ENCODE results near the gene RAB3D.
"Not testable (repeated sequence)": the region's sequence is repeated elsewhere in the genome, so short reads cannot be mapped to it uniquely, and the experiment has no call there.

Gene RAB3D

DNA sequence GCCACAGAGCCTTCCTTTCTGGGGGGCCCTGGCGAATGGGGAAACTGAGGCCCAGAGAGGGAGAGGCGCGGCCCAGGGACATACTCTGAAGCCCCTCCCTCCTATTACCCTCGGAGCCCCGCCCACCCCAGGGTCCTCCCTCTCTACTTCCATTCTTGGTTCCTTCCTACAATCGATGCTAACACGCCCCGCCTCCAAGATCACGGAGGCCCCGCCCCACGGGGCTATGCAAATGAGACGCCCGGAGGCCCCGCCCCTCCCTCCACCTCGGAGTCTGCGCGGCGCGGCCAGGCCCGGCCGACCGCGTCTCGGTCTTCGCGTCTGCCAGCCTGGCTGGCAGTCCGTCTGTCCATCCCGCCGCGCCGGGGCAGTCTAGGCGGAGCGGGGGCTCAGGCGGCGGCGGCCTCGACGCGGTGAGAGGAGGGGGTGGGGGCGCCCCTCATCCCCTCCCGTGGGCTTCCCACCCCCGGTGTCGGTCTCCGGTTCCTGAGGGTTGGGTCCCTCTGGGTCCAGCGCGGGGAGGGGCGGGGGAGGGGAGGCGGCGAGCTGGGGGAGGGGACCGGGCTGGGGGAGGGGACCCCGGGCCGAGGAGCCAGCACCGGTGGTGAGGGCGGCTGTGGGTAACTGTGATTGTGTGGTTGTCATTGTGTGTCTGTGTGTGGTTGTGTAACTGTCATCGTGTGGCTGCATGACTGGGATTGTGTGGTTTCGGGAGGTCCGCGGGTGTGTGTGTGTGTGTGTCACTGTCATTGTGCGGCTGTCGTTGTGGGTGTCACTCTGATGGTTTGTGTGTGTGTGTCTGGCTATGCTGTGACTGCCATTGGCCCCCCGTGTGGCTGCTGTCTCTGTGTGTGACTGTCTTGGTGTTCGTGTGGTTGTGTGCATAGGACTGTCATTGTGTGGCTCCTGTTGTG is 16.0 kb upstream of the RAB3D start, which contains the start of gene PLPPR2:
Gene PLPPR2 (plus strand): TSS at position 273 of the 914 bp plus-strand sequence. CDS start 2,242 bp downstream, outside the sequence.
- peak within 1 kb of the TSS; percentile 49 for H3K4me3 ChIP-seq (ENCODE audit: insufficient read depth, low read depth, low read length, poor library complexity, severe bottlenecking)
- no peaks in the 10 kb centered on the region for H3K36me3 ChIP-seq (ENCODE audit: control insufficient read depth, insufficient read depth, low read length)
- H3K27ac ChIP-seq (ENCODE audit: insufficient read depth, low read length, poor library complexity, severe bottlenecking): no peak within 1 kb of the TSS
- peak; percentile 72 to 81 (median 81) for DNase-seq
- peaks cover 6% of the 10 kb centered on the region for H3K4me1 ChIP-seq (ENCODE audit: control insufficient read depth, insufficient read depth, low read length, poor library complexity, severe bottlenecking)
- no peaks in the 10 kb centered on the region for H3K9me3 ChIP-seq (ENCODE audit: control insufficient read depth, low read length)
- no peaks in the 10 kb centered on the region for H3K27me3 ChIP-seq (replicated peaks; ENCODE audit: control insufficient read depth, insufficient read depth, low read length, poor library complexity, severe bottlenecking)

DNA sequence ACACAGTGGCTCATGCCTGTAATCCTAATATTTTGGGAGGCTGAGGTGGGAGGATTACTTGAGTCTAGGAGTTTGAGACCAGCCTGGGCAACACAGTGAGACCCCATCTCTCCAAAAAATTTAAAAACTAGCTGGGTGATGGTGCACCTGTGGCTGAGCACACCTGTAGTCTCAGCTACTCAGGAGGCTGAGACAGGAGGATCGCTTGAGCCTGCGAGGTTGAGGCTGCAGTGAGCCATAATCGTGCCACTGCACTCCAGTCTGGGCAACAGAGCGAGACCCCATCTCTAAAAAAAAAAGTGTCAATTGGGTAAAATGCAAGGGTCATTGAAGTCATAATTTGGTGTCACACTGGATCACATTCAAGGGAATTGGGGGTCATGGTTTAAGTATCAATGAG is 14.6 kb upstream of the RAB3D start:
- not testable (repeated sequence) for H3K4me1 ChIP-seq (ENCODE audit: control insufficient read depth, insufficient read depth, low read length, poor library complexity, severe bottlenecking); DNase-seq; H3K36me3 ChIP-seq (ENCODE audit: control insufficient read depth, insufficient read depth, low read length); H3K27ac ChIP-seq (ENCODE audit: insufficient read depth, low read length, poor library complexity, severe bottlenecking); H3K4me3 ChIP-seq (ENCODE audit: insufficient read depth, low read depth, low read length, poor library complexity, severe bottlenecking); H3K27me3 ChIP-seq (replicated peaks; ENCODE audit: control insufficient read depth, insufficient read depth, low read length, poor library complexity, severe bottlenecking); H3K9me3 ChIP-seq (ENCODE audit: control insufficient read depth, low read length)

- H3K36me3 ChIP-seq (ENCODE audit: control insufficient read depth, insufficient read depth, low read length): no peaks in the 10 kb centered on the region
- no peak for DNase-seq
- no peaks in the 10 kb centered on the region for H3K9me3 ChIP-seq (ENCODE audit: control insufficient read depth, low read length)
- H3K4me3 ChIP-seq (ENCODE audit: insufficient read depth, low read depth, low read length, poor library complexity, severe bottlenecking): no peak overlapping the region
- H3K27ac ChIP-seq (ENCODE audit: insufficient read depth, low read length, poor library complexity, severe bottlenecking): no peak overlapping the region
- peaks cover 15% of the 10 kb centered on the region for H3K4me1 ChIP-seq (ENCODE audit: control insufficient read depth, insufficient read depth, low read length, poor library complexity, severe bottlenecking)
- no peaks in the 10 kb centered on the region for H3K27me3 ChIP-seq (replicated peaks; ENCODE audit: control insufficient read depth, insufficient read depth, low read length, poor library complexity, severe bottlenecking)
These were observed 9.7 kb upstream of the RAB3D start for GRCh38 chr19:11349171-11349570.

DNA sequence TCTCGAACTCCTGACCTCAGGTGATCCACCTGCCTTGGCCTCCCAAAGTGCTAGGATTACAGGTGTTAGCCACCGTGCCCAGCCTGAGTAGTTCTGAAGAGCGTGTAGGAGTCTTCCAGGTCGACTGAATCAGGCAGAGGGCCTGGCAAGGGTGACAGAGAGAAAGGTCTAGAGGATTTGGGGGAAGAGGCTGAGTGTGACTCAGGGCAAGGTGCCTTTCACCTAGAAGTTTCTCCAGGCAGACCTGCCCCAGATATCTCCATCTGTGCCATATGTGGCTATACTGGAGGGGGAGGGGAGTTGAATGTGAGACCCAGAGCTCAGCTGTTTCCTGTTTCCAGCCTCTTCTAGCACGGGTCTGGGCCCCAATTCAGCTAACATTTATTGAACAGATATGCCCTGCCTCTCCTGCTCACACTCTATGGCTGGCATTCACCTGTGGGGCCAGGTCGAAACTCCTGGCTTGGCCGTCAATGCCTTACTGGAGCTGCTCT is 8.1 kb upstream of the RAB3D start:
- no peak for DNase-seq
- no peaks in the 10 kb centered on the region for H3K9me3 ChIP-seq (ENCODE audit: control insufficient read depth, low read length)
- peaks cover 15% of the 10 kb centered on the region for H3K4me1 ChIP-seq (ENCODE audit: control insufficient read depth, insufficient read depth, low read length, poor library complexity, severe bottlenecking)
- H3K36me3 ChIP-seq (ENCODE audit: control insufficient read depth, insufficient read depth, low read length): no peaks in the 10 kb centered on the region
- no peak overlapping the region for H3K4me3 ChIP-seq (ENCODE audit: insufficient read depth, low read depth, low read length, poor library complexity, severe bottlenecking)
- H3K27ac ChIP-seq (ENCODE audit: insufficient read depth, low read length, poor library complexity, severe bottlenecking): no peak overlapping the region
- no peaks in the 10 kb centered on the region for H3K27me3 ChIP-seq (replicated peaks; ENCODE audit: control insufficient read depth, insufficient read depth, low read length, poor library complexity, severe bottlenecking)

- Histone ChIP-seq H3K4me1 (ENCODE audit: control insufficient read depth, insufficient read depth, low read length, poor library complexity, severe bottlenecking) (peaks cover 15% of the 10 kb centered on the region), H3K9me3 (ENCODE audit: control insufficient read depth, low read length) (no peaks in the 10 kb centered on the region), H3K36me3 (ENCODE audit: control insufficient read depth, insufficient read depth, low read length) (no peaks in the 10 kb centered on the region), H3K27ac (ENCODE audit: insufficient read depth, low read length, poor library complexity, severe bottlenecking) (peak within 1 kb of the TSS; percentile 81), H3K4me3 (ENCODE audit: insufficient read depth, low read depth, low read length, poor library complexity, severe bottlenecking) (peak within 1 kb of the TSS; percentile 89), H3K27me3 (replicated peaks; ENCODE audit: control insufficient read depth, insufficient read depth, low read length, poor library complexity, severe bottlenecking) (no peaks in the 10 kb centered on the region)
- peak; percentile 97 to 98 (median 98) for DNase-seq
These were observed 6.9 kb upstream of the RAB3D start, which contains the start of the genes CCDC159 and TMEM205 for GRCh38 chr19:11346104-11346940. Gene CCDC159 (plus strand): TSS chr19:11346519. CDS start chr19:11346607, 88 bp downstream. Gene TMEM205 (minus strand): TSS chr19:11346268. CDS start chr19:11345619, 649 bp downstream.

DNA sequence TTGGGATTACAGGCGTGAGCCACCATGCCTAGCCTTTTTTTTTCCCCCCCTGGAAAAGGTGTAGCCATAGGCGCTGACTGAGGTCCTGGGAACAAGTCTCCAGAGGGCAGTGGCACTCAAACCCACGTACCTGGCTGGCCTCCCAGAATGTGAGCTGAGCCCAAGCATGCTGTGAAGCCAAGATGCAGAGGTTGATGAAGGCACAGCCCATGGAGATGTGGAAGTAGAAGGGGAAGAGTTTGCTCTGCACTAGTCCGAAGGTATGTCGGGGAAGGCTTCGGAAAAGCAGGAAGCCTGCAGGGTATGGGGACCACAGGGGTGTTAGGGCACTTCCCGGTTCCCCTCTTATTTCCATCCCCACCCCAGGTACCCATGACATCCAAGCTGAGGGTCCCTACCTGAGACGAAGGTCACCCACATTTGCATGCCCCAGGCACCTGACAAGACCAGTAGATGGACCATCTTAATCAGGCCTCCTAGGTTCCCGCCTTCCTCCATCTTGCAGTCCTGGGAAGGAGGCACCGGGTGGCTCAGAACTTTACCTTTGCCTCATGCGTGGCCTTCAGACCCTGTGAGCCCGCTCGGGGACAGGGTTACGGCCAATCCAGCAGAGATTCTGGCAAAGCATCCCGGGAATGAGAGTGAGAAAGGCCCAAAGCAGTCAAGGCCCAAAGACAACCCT is 5.8 kb upstream of the RAB3D start:
- DNase-seq: no peak
- Histone ChIP-seq H3K4me3 (ENCODE audit: insufficient read depth, low read depth, low read length, poor library complexity, severe bottlenecking) (peak overlapping the region; percentile 89), H3K36me3 (ENCODE audit: control insufficient read depth, insufficient read depth, low read length) (no peaks in the 10 kb centered on the region), H3K4me1 (ENCODE audit: control insufficient read depth, insufficient read depth, low read length, poor library complexity, severe bottlenecking) (peaks cover 15% of the 10 kb centered on the region), H3K9me3 (ENCODE audit: control insufficient read depth, low read length) (no peaks in the 10 kb centered on the region), H3K27me3 (replicated peaks; ENCODE audit: control insufficient read depth, insufficient read depth, low read length, poor library complexity, severe bottlenecking) (no peaks in the 10 kb centered on the region), H3K27ac (ENCODE audit: insufficient read depth, low read length, poor library complexity, severe bottlenecking) (peak overlapping the region; percentile 81)

GRCh38 chr19:11342429-11342828 is 3.0 kb upstream of the RAB3D start:
- H3K4me1 ChIP-seq (ENCODE audit: control insufficient read depth, insufficient read depth, low read length, poor library complexity, severe bottlenecking): peaks cover 37% of the 10 kb centered on the region
- no peak for DNase-seq
- no peak overlapping the region for H3K4me3 ChIP-seq (ENCODE audit: insufficient read depth, low read depth, low read length, poor library complexity, severe bottlenecking)
- H3K27ac ChIP-seq (ENCODE audit: insufficient read depth, low read length, poor library complexity, severe bottlenecking): no peak overlapping the region
- H3K27me3 ChIP-seq (replicated peaks; ENCODE audit: control insufficient read depth, insufficient read depth, low read length, poor library complexity, severe bottlenecking): no peaks in the 10 kb centered on the region
- no peaks in the 10 kb centered on the region for H3K36me3 ChIP-seq (ENCODE audit: control insufficient read depth, insufficient read depth, low read length)
- no peaks in the 10 kb centered on the region for H3K9me3 ChIP-seq (ENCODE audit: control insufficient read depth, low read length)

GRCh38 chr19:11340099-11340467 is 626 bp upstream of the RAB3D start:
- not testable (repeated sequence) for H3K27me3 ChIP-seq (replicated peaks; ENCODE audit: control insufficient read depth, insufficient read depth, low read length, poor library complexity, severe bottlenecking); H3K9me3 ChIP-seq (ENCODE audit: control insufficient read depth, low read length); H3K27ac ChIP-seq (ENCODE audit: insufficient read depth, low read length, poor library complexity, severe bottlenecking); DNase-seq
- Histone ChIP-seq H3K36me3 (ENCODE audit: control insufficient read depth, insufficient read depth, low read length) (peaks cover 11% of the 10 kb centered on the region), H3K4me1 (ENCODE audit: control insufficient read depth, insufficient read depth, low read length, poor library complexity, severe bottlenecking) (peaks cover 28% of the 10 kb centered on the region), H3K4me3 (ENCODE audit: insufficient read depth, low read depth, low read length, poor library complexity, severe bottlenecking) (peak overlapping the region; percentile 55)

DNA sequence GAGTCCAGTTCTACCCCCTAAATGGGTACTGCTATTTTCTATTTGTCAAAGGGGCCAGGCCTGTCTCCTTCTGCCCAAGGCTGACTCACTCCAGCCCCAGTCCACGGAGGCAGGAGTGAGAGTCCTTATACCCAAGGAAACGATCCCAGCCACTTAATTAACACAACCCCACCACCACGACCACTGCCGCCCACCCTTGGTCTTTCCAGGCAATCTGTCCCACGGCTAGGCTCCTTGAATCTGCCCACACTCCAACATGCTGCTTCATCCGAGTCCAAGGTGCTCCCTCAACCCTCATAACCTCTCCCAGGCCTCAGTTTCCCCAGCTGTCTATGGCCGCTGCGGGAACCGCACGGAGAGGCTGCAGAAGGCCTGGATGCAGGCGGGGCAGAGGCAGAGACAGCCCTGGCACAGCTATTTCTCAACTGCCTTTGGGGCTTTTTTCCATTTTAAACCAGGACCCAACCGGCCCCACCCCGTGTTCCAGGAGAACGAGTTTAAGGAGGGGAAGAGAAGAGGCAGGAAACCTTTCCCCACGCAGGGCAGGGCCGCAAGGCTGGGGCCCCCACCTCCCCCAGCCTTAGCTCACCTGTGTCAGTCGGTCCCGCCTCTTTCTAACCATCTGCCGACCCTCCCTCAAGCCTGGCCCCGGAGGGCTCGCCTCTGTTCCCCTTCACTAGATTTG is 746 bp downstream of the RAB3D start:
- Histone ChIP-seq H3K4me1 (ENCODE audit: control insufficient read depth, insufficient read depth, low read length, poor library complexity, severe bottlenecking) (peaks cover 27% of the 10 kb centered on the region), H3K27me3 (replicated peaks; ENCODE audit: control insufficient read depth, insufficient read depth, low read length, poor library complexity, severe bottlenecking) (no peaks in the 10 kb centered on the region), H3K9me3 (ENCODE audit: control insufficient read depth, low read length) (no peaks in the 10 kb centered on the region), H3K36me3 (ENCODE audit: control insufficient read depth, insufficient read depth, low read length) (peaks cover 12% of the 10 kb centered on the region), H3K27ac (ENCODE audit: insufficient read depth, low read length, poor library complexity, severe bottlenecking) (peak overlapping the region; percentile 21), H3K4me3 (ENCODE audit: insufficient read depth, low read depth, low read length, poor library complexity, severe bottlenecking) (peak overlapping the region; percentile 55)
- no peak for DNase-seq

All from effector memory CD4-positive, alpha-beta T cell (primary cell).